Lung (tissue), 12 donors: ENCODE data around the gene LGALS16. TPM values are rescaled to one million over a fixed set of nuclear protein-coding genes. Genes with fewer than 3 reads are reported as not detected.

Experiments used
- ATAC-seq: fragments of 200-7000 bp; cut with Tn5 transposase; one replicate; pipeline ENCODE4 v1.9.1; 2020; ENCODE audit warnings: moderate number of reproducible peaks; ENCODE audit not compliant: insufficient read depth, low FRiP score
- DNase-seq, 3 donors: peaks; one replicate each; pipeline ENCODE4 v3.0.0-alpha.2; 2013 to 2017
- H3K27ac ChIP-seq, 2 donors: one replicate each; pipeline ENCODE4 v1.5.1; 2013; ENCODE audit warnings: mild to moderate bottlenecking in 2 of 2, moderate library complexity in 2 of 2, control low read depth in 1 of 2, inconsistent platforms in 1 of 2, low read depth in 1 of 2, low read length in 1 of 2
- H3K27me3 ChIP-seq, 3 donors: one replicate each; pipeline ENCODE4 v1.5.1; 2013; ENCODE audit warnings: low read length in 2 of 3; ENCODE audit not compliant: control insufficient read depth in 3 of 3, insufficient read depth in 3 of 3
- H3K36me3 ChIP-seq, 4 donors: one replicate each; pipeline ENCODE4 v1.5.1; 2013; ENCODE audit warnings: low read length in 4 of 4, mild to moderate bottlenecking in 1 of 4, moderate library complexity in 1 of 4; ENCODE audit not compliant: control insufficient read depth in 4 of 4, insufficient read depth in 4 of 4
- H3K4me1 ChIP-seq, 5 donors: one replicate each; pipeline ENCODE4 v1.5.1; 2013; ENCODE audit warnings: low read length in 5 of 5, mild to moderate bottlenecking in 2 of 5, moderate library complexity in 1 of 5; ENCODE audit not compliant: control insufficient read depth in 5 of 5, insufficient read depth in 5 of 5
- H3K4me3 ChIP-seq: one replicate; pipeline ENCODE4 v1.5.1; 2013; ENCODE audit warnings: mild to moderate bottlenecking, control low read depth, moderate library complexity
- H3K9ac ChIP-seq, 2 donors: one replicate each; pipeline ENCODE4 v1.5.1; 2013; ENCODE audit warnings: low read length in 2 of 2, control low read depth in 1 of 2; ENCODE audit not compliant: insufficient read depth in 1 of 2
- H3K9me3 ChIP-seq, 4 donors: one replicate each; pipeline ENCODE4 v1.5.1; 2013; ENCODE audit warnings: low read length in 3 of 4, mild to moderate bottlenecking in 1 of 4, moderate library complexity in 1 of 4; ENCODE audit not compliant: control insufficient read depth in 4 of 4, insufficient read depth in 3 of 4
- CTCF ChIP-seq: IDR thresholded peaks from 2 replicates; pipeline ENCODE4 v1.5.1; 2012; ENCODE audit warnings: mild to moderate bottlenecking; ENCODE audit errors: control extremely low read depth, extremely low read depth
- WGBS, 2 donors: extraction: QIAGEN DNeasy Blood & Tissue Kit; methylation state at CpG; one replicate each; pipeline ENCODE4 v1.1.7; 2013; 5-methylcytosine and 5-hydroxymethylcytosine counted together
- polyA plus RNA-seq, 2 donors: library from polyadenylated mRNA; stranded (reverse); fragments of 200-250 nt; gene quantifications; one replicate each; pipeline ENCODE4 v1.2.1, GENCODE V29; 2013
- total RNA-seq, 2 donors: library from RNA; depleted of rRNA in 1 of 2; stranded (reverse); fragments of >200 nt in 1 of 2; gene quantifications; one replicate each; pipeline ENCODE4 v1.2.1, GENCODE V29; 2014 to 2021
- donor health status: control.
- donor health status: control.
- donor health status: Bipolar disorder and iron deficiency.
- donor health status: healthy.
- donor health status: DM: yes; HTN: yes; CAD: no.

LGALS16 gene
- total and polyA plus RNA-seq, 4 donors = not detected

- Histone ChIP-seq H3K4me1 (no peaks in the 10 kb centered on the region), H3K4me3 (no peak overlapping the region), H3K36me3 (no peaks in the 10 kb centered on the region), H3K27me3 (peaks cover 0 to 17% (median 7%) of the 10 kb centered on the region in 3 donors), H3K27ac (no peak overlapping the region), H3K9ac (no peak overlapping the region), H3K9me3 (peaks cover 0 to 2% (median 0%) of the 10 kb centered on the region in 4 donors)
- ATAC-seq = no peak
- DNase-seq = no peak
- WGBS, 2 donors = 68 to 76% methylated on average over 2 of the region's 2 CpGs
- no peak for TF ChIP-seq CTCF
These were observed 40.0 kb downstream of the LGALS16 start for GRCh38 chr19:39695759-39696158.

GRCh38 chr19:39696387-39696786 lies 40.7 kb downstream of the LGALS16 start:
- no peak overlapping the region for H3K9ac ChIP-seq
- DNase-seq = no peak
- 71 to 77% methylated on average over 2 of the region's 2 CpGs for WGBS, 2 donors
- H3K4me3 ChIP-seq = no peak overlapping the region
- H3K27ac ChIP-seq = no peak overlapping the region
- H3K9me3 ChIP-seq = peaks cover 0 to 2% (median 0%) of the 10 kb centered on the region in 4 donors
- H3K27me3 ChIP-seq = peaks cover 0 to 17% (median 7%) of the 10 kb centered on the region in 3 donors
- no peaks in the 10 kb centered on the region for H3K36me3 ChIP-seq
- H3K4me1 ChIP-seq = no peaks in the 10 kb centered on the region
- no peak for ATAC-seq
- no peak for TF ChIP-seq CTCF

GRCh38 chr19:39698535-39698934 lies 42.8 kb downstream of the LGALS16 start:
- no peaks in the 10 kb centered on the region for H3K4me1 ChIP-seq
- TF ChIP-seq CTCF = no peak
- H3K27me3 ChIP-seq = peaks cover 0 to 17% (median 7%) of the 10 kb centered on the region in 3 donors
- no peaks in the 10 kb centered on the region for H3K9me3 ChIP-seq
- H3K27ac ChIP-seq = no peak overlapping the region
- no peak for DNase-seq
- H3K9ac ChIP-seq = no peak overlapping the region
- no peak overlapping the region for H3K4me3 ChIP-seq
- no peaks in the 10 kb centered on the region for H3K36me3 ChIP-seq
- no peak for ATAC-seq

GRCh38 chr19:39701291-39701690 lies 45.6 kb downstream of the LGALS16 start:
- no peaks in the 10 kb centered on the region for H3K4me1 ChIP-seq
- H3K4me3 ChIP-seq = no peak overlapping the region
- no peaks in the 10 kb centered on the region for H3K36me3 ChIP-seq
- ATAC-seq (no peak), DNase-seq (no peak)
- TF ChIP-seq CTCF = no peak
- no peak overlapping the region for H3K9ac ChIP-seq
- no peaks in the 10 kb centered on the region for H3K9me3 ChIP-seq
- 74 to 77% methylated on average over 5 of the region's 5 CpGs for WGBS, 2 donors
- H3K27me3 ChIP-seq = peaks cover 0 to 10% (median 4%) of the 10 kb centered on the region in 3 donors
- H3K27ac ChIP-seq = no peak overlapping the region
